Liver (tissue), 9 donors: ENCODE results near the gene CTRB1. TPM values are rescaled to one million over a fixed set of nuclear protein-coding genes. Genes with fewer than 3 reads are reported as not detected.

ENCODE experiments used
- DNase-seq: peaks from one replicate; pipeline ENCODE4 v3.0.0-alpha.2; 2017; ENCODE audit warnings: low spot score
- H3K27ac ChIP-seq, 2 donors: one replicate each; pipeline ENCODE4 v1.7.0; 2013; ENCODE audit warnings: inconsistent platforms in 2 of 2, low read length in 2 of 2, control low read depth in 1 of 2, low read depth in 1 of 2, mild to moderate bottlenecking in 1 of 2
- H3K27me3 ChIP-seq, 4 donors: one replicate each; pipeline versions ENCODE4 v1.6.1 to v1.7.0; 2013; ENCODE audit warnings: low read length in 3 of 4, inconsistent platforms in 1 of 4, mild to moderate bottlenecking in 1 of 4, moderate library complexity in 1 of 4; ENCODE audit not compliant: control insufficient read depth in 4 of 4, insufficient read depth in 4 of 4
- H3K36me3 ChIP-seq, 4 donors: one replicate each; pipeline versions ENCODE4 v1.6.1 to v1.7.0; 2013; ENCODE audit warnings: low read length in 3 of 4, mild to moderate bottlenecking in 3 of 4, low read depth in 1 of 4, moderate library complexity in 1 of 4; ENCODE audit not compliant: control insufficient read depth in 4 of 4, insufficient read depth in 3 of 4
- H3K4me1 ChIP-seq, 4 donors: one replicate each; pipeline versions ENCODE4 v1.6.1 to v1.7.0; 2013; ENCODE audit warnings: low read length in 3 of 4, mild to moderate bottlenecking in 3 of 4, moderate library complexity in 1 of 4; ENCODE audit not compliant: control insufficient read depth in 4 of 4, insufficient read depth in 4 of 4
- H3K4me3 ChIP-seq, 3 donors: one replicate each; pipeline versions ENCODE4 v1.6.1 to v1.7.0; 2013; ENCODE audit warnings: low read length in 3 of 3, control low read depth in 1 of 3, low read depth in 1 of 3, mild to moderate bottlenecking in 1 of 3
- H3K9ac ChIP-seq, 2 donors: one replicate each; pipeline ENCODE4 v1.7.0; 2013; ENCODE audit warnings: low read length in 2 of 2, mild to moderate bottlenecking in 2 of 2, moderate library complexity in 2 of 2, control low read depth in 1 of 2, low read depth in 1 of 2
- H3K9me3 ChIP-seq, 4 donors: one replicate each; pipeline versions ENCODE4 v1.6.1 to v1.7.0; 2013; ENCODE audit warnings: low read length in 3 of 4; ENCODE audit not compliant: control insufficient read depth in 4 of 4
- EGR1 ChIP-seq, 2 donors: IDR thresholded peaks; 2 replicates each; pipeline ENCODE4 v1.6.1; 2016 to 2018; ENCODE audit warnings: antibody characterized with exemption in 2 of 2, low read depth in 2 of 2
- FOXA1 ChIP-seq: IDR thresholded peaks from 2 replicates; pipeline ENCODE4 v1.6.1; 2016; ENCODE audit warnings: antibody characterized with exemption
- FOXA2 ChIP-seq: IDR thresholded peaks from 2 replicates; pipeline ENCODE4 v1.6.1; 2016; ENCODE audit warnings: antibody characterized with exemption
- GABPA ChIP-seq, 2 donors: IDR thresholded peaks in 1 of 2; conservative IDR thresholded peaks in 1 of 2; 2 replicates each; pipeline ENCODE4 v1.6.1; 2016; ENCODE audit warnings: antibody characterized with exemption in 2 of 2, mild to moderate bottlenecking in 1 of 2, moderate library complexity in 1 of 2
- HNF4G ChIP-seq: IDR thresholded peaks from 2 replicates; pipeline ENCODE4 v1.6.1; 2016; ENCODE audit warnings: antibody characterized with exemption
- JUND ChIP-seq, 2 donors: IDR thresholded peaks; 2 replicates each; pipeline ENCODE4 v1.6.1; 2016; ENCODE audit warnings: antibody characterized with exemption in 2 of 2
- NR2F2 ChIP-seq: IDR thresholded peaks from 2 replicates; pipeline ENCODE4 v1.6.1; 2016; ENCODE audit warnings: antibody characterized with exemption
- RAD21 ChIP-seq, 2 donors: IDR thresholded peaks; 2 replicates each; pipeline ENCODE4 v1.6.1; 2016; ENCODE audit warnings: antibody characterized with exemption in 2 of 2, mild to moderate bottlenecking in 2 of 2
- RXRA ChIP-seq, 2 donors: IDR thresholded peaks; 2 replicates each; pipeline ENCODE4 v1.6.1; 2017 to 2018; ENCODE audit warnings: antibody characterized with exemption in 2 of 2, mild to moderate bottlenecking in 1 of 2
- YY1 ChIP-seq: IDR thresholded peaks from 2 replicates; pipeline ENCODE4 v1.6.1; 2016; ENCODE audit warnings: antibody characterized with exemption, mild to moderate bottlenecking
- WGBS: extraction: QIAGEN DNeasy Blood & Tissue Kit; methylation state at CpG from one replicate; pipeline ENCODE4 v1.1.7; 2013; 5-methylcytosine and 5-hydroxymethylcytosine counted together
- polyA plus RNA-seq, 2 donors: library from polyadenylated mRNA; stranded (reverse) in 1 of 2; unstranded in 1 of 2; fragments of 200-250 nt in 1 of 2; fragments of >200 nt in 1 of 2; fragmentation: Nextera tagmentation in 1 of 2; extraction: Ambion mirVana in 1 of 2; gene quantifications; one replicate each; pipeline versions ENCODE4 v1.2.1 to v1.2.3, GENCODE V29; 2013 to 2015
- total RNA-seq, 2 donors: library from RNA; depleted of rRNA; stranded (reverse); fragments of >200 nt; gene quantifications; one replicate each; pipeline ENCODE4 v1.2.3, GENCODE V29; 2014
- TF ChIP-seq, protein P1 (sequence below): fragments of 150-350 bp; IDR thresholded peaks from 2 replicates; pipeline ENCODE4 v1.5.1; 2017; ENCODE audit warnings: improper control_type of control experiment, low read depth, low read length; ENCODE audit not compliant: missing input control
- TF ChIP-seq, protein P2 (sequence below): IDR thresholded peaks from 2 replicates; pipeline ENCODE4 v1.6.1; 2016; ENCODE audit warnings: antibody characterized with exemption, mild to moderate bottlenecking
- TF ChIP-seq, protein P3 (sequence below): IDR thresholded peaks from 2 replicates; pipeline ENCODE4 v1.6.1; 2016; ENCODE audit warnings: antibody characterized with exemption
- TF ChIP-seq, protein P4 (sequence below): IDR thresholded peaks from 2 replicates; pipeline ENCODE4 v1.6.1; 2016; ENCODE audit warnings: antibody characterized with exemption
- TF ChIP-seq, protein P5 (sequence below): IDR thresholded peaks from 2 replicates; pipeline ENCODE4 v1.6.1; 2016; ENCODE audit warnings: antibody characterized with exemption
- donor health status: healthy.
- donor health status: healthy.
- donor health status: healthy.
- donor health status: healthy.
- donor health status: healthy.

The CTRB1 gene
- total and polyA plus RNA-seq, 4 donors, result not detected

DNA sequence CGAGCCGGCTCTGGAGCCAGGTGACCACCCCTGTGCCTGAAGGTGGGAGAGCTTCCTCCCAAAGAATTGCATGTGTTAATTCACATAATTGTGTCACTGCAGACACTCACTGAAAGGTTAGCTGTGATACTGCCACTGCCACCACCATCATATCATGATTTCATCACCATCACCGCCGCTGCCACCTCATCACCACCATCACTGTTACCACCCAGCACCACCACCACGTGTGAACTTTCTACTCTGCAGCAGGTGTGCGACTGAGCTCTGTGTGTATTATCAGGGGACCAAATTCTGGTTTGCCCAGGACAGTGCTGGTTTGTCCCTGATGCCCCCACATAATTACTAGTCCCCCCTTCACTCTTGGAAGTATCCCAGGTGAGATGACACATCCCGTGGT, 17.4 kb downstream of the CTRB1 start:
- H3K36me3 ChIP-seq, result peaks cover 3 to 28% (median 18%) of the 10 kb centered on the region in 4 donors

DNA sequence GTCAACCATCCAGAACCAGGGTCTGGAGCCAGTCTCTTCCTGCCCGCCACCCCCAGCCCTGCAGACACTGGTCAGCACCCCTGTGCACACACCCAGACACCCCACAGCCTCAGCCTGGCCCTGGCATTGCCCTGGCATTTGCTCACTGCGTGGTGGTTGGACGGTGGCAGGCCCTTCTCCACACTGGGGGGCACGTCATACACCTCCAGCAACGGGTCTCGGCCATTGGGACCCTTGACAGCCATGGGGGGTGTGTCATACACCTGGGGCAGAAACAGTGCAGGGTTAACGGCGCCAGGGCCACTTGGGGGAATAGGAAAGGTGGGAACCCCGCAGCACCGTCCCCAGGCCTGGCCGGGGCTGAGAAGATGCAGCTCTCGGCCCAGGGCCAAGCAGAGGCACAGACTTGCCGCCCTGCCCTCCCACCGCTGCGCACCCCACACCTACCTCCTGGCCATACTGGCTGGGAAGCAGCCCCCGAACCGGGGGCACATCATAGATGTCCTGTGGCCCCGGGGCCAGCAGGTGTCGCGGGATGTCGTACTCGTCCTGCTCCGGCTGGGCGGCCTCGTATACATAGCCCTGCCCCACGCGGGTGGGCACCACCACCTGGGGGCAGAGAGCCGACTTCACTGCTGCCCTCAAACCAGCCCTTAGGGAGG, 18.1 kb downstream of the CTRB1 start:
- DNase-seq, result no peak
- Histone ChIP-seq H3K9me3 (no peaks in the 10 kb centered on the region), H3K4me3 (no peak overlapping the region), H3K9ac (no peak overlapping the region), H3K36me3 (peaks cover 4 to 34% (median 20%) of the 10 kb centered on the region in 4 donors), H3K4me1 (peaks cover 0 to 5% (median 1%) of the 10 kb centered on the region in 4 donors), H3K27ac (no peak overlapping the region), H3K27me3 (no peaks in the 10 kb centered on the region)
- WGBS, result 93% methylated on average over 28 of the region's 28 CpGs
- TF ChIP-seq FOXA2 (no peak), RXRA (IDR thresholded peaks at IDR 0.05) (no peak)
- TF ChIP-seq, protein P1, sequence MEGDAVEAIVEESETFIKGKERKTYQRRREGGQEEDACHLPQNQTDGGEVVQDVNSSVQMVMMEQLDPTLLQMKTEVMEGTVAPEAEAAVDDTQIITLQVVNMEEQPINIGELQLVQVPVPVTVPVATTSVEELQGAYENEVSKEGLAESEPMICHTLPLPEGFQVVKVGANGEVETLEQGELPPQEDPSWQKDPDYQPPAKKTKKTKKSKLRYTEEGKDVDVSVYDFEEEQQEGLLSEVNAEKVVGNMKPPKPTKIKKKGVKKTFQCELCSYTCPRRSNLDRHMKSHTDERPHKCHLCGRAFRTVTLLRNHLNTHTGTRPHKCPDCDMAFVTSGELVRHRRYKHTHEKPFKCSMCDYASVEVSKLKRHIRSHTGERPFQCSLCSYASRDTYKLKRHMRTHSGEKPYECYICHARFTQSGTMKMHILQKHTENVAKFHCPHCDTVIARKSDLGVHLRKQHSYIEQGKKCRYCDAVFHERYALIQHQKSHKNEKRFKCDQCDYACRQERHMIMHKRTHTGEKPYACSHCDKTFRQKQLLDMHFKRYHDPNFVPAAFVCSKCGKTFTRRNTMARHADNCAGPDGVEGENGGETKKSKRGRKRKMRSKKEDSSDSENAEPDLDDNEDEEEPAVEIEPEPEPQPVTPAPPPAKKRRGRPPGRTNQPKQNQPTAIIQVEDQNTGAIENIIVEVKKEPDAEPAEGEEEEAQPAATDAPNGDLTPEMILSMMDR, result no peak

More for the DNA sequence above, 17.4 kb downstream of the CTRB1 start:
- TF ChIP-seq, protein P2, sequence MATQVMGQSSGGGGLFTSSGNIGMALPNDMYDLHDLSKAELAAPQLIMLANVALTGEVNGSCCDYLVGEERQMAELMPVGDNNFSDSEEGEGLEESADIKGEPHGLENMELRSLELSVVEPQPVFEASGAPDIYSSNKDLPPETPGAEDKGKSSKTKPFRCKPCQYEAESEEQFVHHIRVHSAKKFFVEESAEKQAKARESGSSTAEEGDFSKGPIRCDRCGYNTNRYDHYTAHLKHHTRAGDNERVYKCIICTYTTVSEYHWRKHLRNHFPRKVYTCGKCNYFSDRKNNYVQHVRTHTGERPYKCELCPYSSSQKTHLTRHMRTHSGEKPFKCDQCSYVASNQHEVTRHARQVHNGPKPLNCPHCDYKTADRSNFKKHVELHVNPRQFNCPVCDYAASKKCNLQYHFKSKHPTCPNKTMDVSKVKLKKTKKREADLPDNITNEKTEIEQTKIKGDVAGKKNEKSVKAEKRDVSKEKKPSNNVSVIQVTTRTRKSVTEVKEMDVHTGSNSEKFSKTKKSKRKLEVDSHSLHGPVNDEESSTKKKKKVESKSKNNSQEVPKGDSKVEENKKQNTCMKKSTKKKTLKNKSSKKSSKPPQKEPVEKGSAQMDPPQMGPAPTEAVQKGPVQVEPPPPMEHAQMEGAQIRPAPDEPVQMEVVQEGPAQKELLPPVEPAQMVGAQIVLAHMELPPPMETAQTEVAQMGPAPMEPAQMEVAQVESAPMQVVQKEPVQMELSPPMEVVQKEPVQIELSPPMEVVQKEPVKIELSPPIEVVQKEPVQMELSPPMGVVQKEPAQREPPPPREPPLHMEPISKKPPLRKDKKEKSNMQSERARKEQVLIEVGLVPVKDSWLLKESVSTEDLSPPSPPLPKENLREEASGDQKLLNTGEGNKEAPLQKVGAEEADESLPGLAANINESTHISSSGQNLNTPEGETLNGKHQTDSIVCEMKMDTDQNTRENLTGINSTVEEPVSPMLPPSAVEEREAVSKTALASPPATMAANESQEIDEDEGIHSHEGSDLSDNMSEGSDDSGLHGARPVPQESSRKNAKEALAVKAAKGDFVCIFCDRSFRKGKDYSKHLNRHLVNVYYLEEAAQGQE, result no peak
- TF ChIP-seq RAD21 (IDR thresholded peaks at IDR 0.05), result no peak
- TF ChIP-seq EGR1 (IDR thresholded peaks at IDR 0.05; ENCODE audit: low read depth in 2 of 2), result no peak
- DNase-seq, result no peak
- H3K9ac ChIP-seq, result no peak overlapping the region
- no peak overlapping the region for H3K27ac ChIP-seq
- WGBS, result 85% methylated on average over 7 of the region's 7 CpGs
- no peaks in the 10 kb centered on the region for H3K27me3 ChIP-seq
- no peak overlapping the region for H3K4me3 ChIP-seq
- peaks cover 0 to 5% (median 1%) of the 10 kb centered on the region in 4 donors for H3K4me1 ChIP-seq
- H3K9me3 ChIP-seq, result no peaks in the 10 kb centered on the region

DNA sequence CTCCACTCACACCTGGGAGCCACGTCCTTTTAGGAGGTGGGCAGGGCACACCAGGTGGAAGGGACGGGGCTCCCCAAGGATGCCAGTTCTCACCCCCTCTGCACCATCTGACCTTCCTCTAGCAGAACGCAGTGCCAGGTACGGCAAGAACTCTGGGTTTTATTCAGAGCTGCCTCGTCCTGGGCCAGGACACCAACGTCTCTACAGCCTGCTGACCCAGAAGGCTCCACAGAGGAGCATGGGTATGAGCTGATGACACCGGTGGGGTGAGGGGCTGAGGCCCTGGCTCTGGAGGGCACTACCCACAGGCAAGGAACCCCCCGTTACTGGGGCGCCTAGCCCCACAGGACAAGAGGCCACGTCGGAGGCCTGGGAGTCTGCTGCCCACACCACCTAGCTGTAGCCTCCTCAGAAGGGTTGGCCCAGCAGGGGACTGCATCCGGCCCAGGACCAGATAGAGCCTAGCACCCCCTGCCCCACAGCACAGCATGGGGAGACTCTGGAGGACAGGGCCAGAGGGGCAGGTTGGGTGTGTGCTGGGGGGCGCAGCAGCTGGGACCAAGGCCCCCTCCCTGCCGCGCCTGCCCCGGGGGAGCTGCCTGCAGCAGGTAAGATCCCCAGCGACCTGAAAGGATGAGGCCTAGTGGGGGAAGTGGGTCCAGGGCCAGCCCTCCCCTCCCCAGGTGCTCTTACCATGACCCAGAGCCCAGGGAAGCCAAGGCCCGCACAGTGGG, 18.8 kb downstream of the CTRB1 start:
- Histone ChIP-seq H3K9ac (no peak overlapping the region), H3K4me3 (no peak overlapping the region), H3K36me3 (peaks cover 8 to 40% (median 20%) of the 10 kb centered on the region in 4 donors), H3K9me3 (no peaks in the 10 kb centered on the region), H3K27me3 (no peaks in the 10 kb centered on the region), H3K27ac (peak overlapping the region in 1 of 2 donors; percentile 20), H3K4me1 (peaks cover 0 to 5% (median 1%) of the 10 kb centered on the region in 4 donors)
- DNase-seq, result no peak
- 93% methylated on average over 18 of the region's 18 CpGs for WGBS
- no peak for TF ChIP-seq JUND (IDR thresholded peaks at IDR 0.05)
- no peak for TF ChIP-seq RAD21 (IDR thresholded peaks at IDR 0.05)
- no peak for TF ChIP-seq YY1
- no peak for TF ChIP-seq EGR1 (IDR thresholded peaks at IDR 0.05; ENCODE audit: low read depth in 2 of 2)
- TF ChIP-seq, protein P3, sequence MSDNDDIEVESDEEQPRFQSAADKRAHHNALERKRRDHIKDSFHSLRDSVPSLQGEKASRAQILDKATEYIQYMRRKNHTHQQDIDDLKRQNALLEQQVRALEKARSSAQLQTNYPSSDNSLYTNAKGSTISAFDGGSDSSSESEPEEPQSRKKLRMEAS, result no peak
- TF ChIP-seq, protein P4, sequence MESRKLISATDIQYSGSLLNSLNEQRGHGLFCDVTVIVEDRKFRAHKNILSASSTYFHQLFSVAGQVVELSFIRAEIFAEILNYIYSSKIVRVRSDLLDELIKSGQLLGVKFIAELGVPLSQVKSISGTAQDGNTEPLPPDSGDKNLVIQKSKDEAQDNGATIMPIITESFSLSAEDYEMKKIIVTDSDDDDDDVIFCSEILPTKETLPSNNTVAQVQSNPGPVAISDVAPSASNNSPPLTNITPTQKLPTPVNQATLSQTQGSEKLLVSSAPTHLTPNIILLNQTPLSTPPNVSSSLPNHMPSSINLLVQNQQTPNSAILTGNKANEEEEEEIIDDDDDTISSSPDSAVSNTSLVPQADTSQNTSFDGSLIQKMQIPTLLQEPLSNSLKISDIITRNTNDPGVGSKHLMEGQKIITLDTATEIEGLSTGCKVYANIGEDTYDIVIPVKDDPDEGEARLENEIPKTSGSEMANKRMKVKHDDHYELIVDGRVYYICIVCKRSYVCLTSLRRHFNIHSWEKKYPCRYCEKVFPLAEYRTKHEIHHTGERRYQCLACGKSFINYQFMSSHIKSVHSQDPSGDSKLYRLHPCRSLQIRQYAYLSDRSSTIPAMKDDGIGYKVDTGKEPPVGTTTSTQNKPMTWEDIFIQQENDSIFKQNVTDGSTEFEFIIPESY, result no peak
- no peak for TF ChIP-seq GABPA (IDR thresholded peaks at IDR 0.05 in 1 of 2, conservative IDR thresholded peaks at IDR 0.05 in 1 of 2)
- TF ChIP-seq RXRA (IDR thresholded peaks at IDR 0.05), result no peak
- no peak for TF ChIP-seq FOXA1
- TF ChIP-seq, protein P5, sequence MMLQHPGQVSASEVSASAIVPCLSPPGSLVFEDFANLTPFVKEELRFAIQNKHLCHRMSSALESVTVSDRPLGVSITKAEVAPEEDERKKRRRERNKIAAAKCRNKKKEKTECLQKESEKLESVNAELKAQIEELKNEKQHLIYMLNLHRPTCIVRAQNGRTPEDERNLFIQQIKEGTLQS, result no peak
- TF ChIP-seq HNF4G, result no peak
- no peak for TF ChIP-seq NR2F2
- TF ChIP-seq FOXA2, result no peak
- TF ChIP-seq, protein P1, result no peak
